SK-N-SH (cell line): Measurements from ENCODE around the gene VAMP2. TPM values are rescaled to one million over a fixed set of nuclear protein-coding genes. Genes with fewer than 3 reads are reported as not detected.

Experiments
- CTCF ChIA-PET: fragments of 300-600, 350-600 bp; formaldehyde crosslinking; extraction: SDS; loops from one replicate; lab custom pipeline; 2021; lab: Yijun Ruan, JAX
- POLR2A ChIA-PET: fragments of 350-600 bp; sonication (Branson Sonifier 250); formaldehyde crosslinking; extraction: SDS; loops from one replicate; lab custom pipeline; 2020; ENCODE audit warnings: antibody characterized with exemption, inconsistent platforms; lab: Yijun Ruan, JAX
- DNase-seq: peaks from one replicate; pipeline ENCODE4 v3.0.0; 2012
- H2AFZ ChIP-seq: fragments of 200-600 bp; sonication (generic); 2 replicates; pipeline ENCODE4 v1.8.1; 2016; ENCODE audit warnings: antibody characterized with exemption, mild to moderate bottlenecking, low read depth
- H3F3A ChIP-seq: fragments of 200-600 bp; sonication (generic); replicated peaks from 2 replicates; pipeline ENCODE3; 2016; ENCODE audit warnings: antibody characterized with exemption, mild to moderate bottlenecking; ENCODE audit not compliant: insufficient read depth
- H3K27ac ChIP-seq, 2 experiments: fragments of 200-500 bp in 1 of 2; fragments of 200-600 bp in 1 of 2; sonication (Bioruptor generic) in 1 of 2; sonication (generic), shearing (Covaris generic) in 1 of 2; 2 replicates each; pipeline versions ENCODE4 v1.5.1 to v1.6.1; 2014 to 2016; ENCODE audit warnings: low read depth in 2 of 2, inconsistent platforms in 1 of 2, low read length in 1 of 2, mild to moderate bottlenecking in 1 of 2, mixed read lengths in 1 of 2
- H3K27me3 ChIP-seq: fragments of 200-600 bp; sonication (generic), shearing (Covaris generic); 2 replicates; pipeline ENCODE4 v1.6.1; 2016; ENCODE audit warnings: mixed run types; ENCODE audit not compliant: insufficient read depth
- H3K36me3 ChIP-seq, 2 experiments: fragments of 200-500 bp in 1 of 2; fragments of 200-600 bp in 1 of 2; sonication (Bioruptor generic) in 1 of 2; sonication (generic) in 1 of 2; replicated peaks in 1 of 2; 2 replicates each; pipeline versions ENCODE3 to v1.5.1; 2014 to 2016; ENCODE audit warnings: low read length in 1 of 2, mild to moderate bottlenecking in 1 of 2; ENCODE audit not compliant: insufficient read depth in 2 of 2, control insufficient read depth in 1 of 2
- H3K4me1 ChIP-seq, 2 experiments: fragments of 200-500 bp in 1 of 2; fragments of 200-600 bp in 1 of 2; sonication (Bioruptor generic) in 1 of 2; sonication (generic), shearing (Covaris generic) in 1 of 2; 2 replicates each; pipeline versions ENCODE4 v1.5.1 to v1.6.1; 2014 to 2016; ENCODE audit warnings: low read depth in 1 of 2, low read length in 1 of 2, mixed run types in 1 of 2; ENCODE audit not compliant: insufficient read depth in 2 of 2, control insufficient read depth in 1 of 2
- H3K4me2 ChIP-seq: fragments of 200-600 bp; sonication (generic), shearing (Covaris generic); 2 replicates; pipeline ENCODE4 v1.6.1; 2017; ENCODE audit warnings: mixed run types
- H3K4me3 ChIP-seq, 2 experiments: fragments of 200-500 bp in 1 of 2; fragments of 200-600 bp in 1 of 2; sonication (Bioruptor generic) in 1 of 2; sonication (generic), shearing (Covaris generic) in 1 of 2; 2 replicates each; pipeline versions ENCODE4 v1.5.1 to v1.8.1; 2014 to 2016; ENCODE audit warnings: low read depth in 2 of 2, inconsistent platforms in 1 of 2, low read length in 1 of 2, mild to moderate bottlenecking in 1 of 2, mixed read lengths in 1 of 2, moderate library complexity in 1 of 2
- H3K79me2 ChIP-seq: fragments of 200-600 bp; sonication (generic); 2 replicates; pipeline ENCODE4 v1.8.1; 2017; ENCODE audit warnings: mild to moderate bottlenecking; ENCODE audit not compliant: insufficient read depth
- H3K9ac ChIP-seq: fragments of 200-600 bp; sonication (generic); 2 replicates; pipeline ENCODE4 v1.6.1; 2017; ENCODE audit warnings: mixed run types
- H3K9me2 ChIP-seq: fragments of 200-600 bp; sonication (generic); 2 replicates; pipeline ENCODE4 v1.6.1; 2017; ENCODE audit warnings: mixed run types
- H3K9me3 ChIP-seq: fragments of 200-600 bp; sonication (generic); 2 replicates; pipeline ENCODE4 v1.6.1; 2017; ENCODE audit warnings: mixed run types, mild to moderate bottlenecking, moderate library complexity
- H4K20me1 ChIP-seq: fragments of 200-600 bp; sonication (generic); 2 replicates; pipeline ENCODE4 v1.6.1; 2017; ENCODE audit warnings: mild to moderate bottlenecking, mixed run types; ENCODE audit not compliant: insufficient read depth
- ELF1 ChIP-seq: IDR thresholded peaks from 2 replicates; pipeline ENCODE4 v1.4.0; 2012
- EP300 ChIP-seq, 2 experiments: IDR thresholded peaks; 2 replicates each; pipeline versions ENCODE4 v1.4.0 to v1.6.1; 2012; ENCODE audit warnings: borderline replicate concordance in 1 of 2, low read depth in 1 of 2, low read length in 1 of 2
- FOXM1 ChIP-seq: IDR thresholded peaks from 2 replicates; pipeline ENCODE4 v1.4.0; 2012; ENCODE audit warnings: low read depth, mild to moderate bottlenecking
- JUND ChIP-seq: IDR thresholded peaks from 2 replicates; pipeline ENCODE4 v1.4.0; 2012
- NFIC ChIP-seq: IDR thresholded peaks from 2 replicates; pipeline ENCODE4 v1.4.0; 2012; ENCODE audit warnings: borderline replicate concordance
- RCOR1 ChIP-seq: fragments of 150-350 bp; IDR thresholded peaks from 2 replicates; pipeline ENCODE4 v1.6.1; 2017; ENCODE audit warnings: antibody characterized with exemption, low read length
- WGBS: methylation state at CpG from one replicate; pipeline ENCODE4 v1.1.6; 2017; ENCODE audit warnings: low lambda C conversion rate; 5-methylcytosine and 5-hydroxymethylcytosine counted together
- polyA plus RNA-seq, 3 experiments: library from polyadenylated mRNA; depleted of rRNA; stranded (reverse); fragments of >200 nt; gene quantifications; 2 replicates each; pipeline ENCODE4 v1.2.3, GENCODE V29; 2012
- TF ChIP-seq, protein P1 (sequence below): fragments of 150-350 bp; IDR thresholded peaks from 2 replicates; pipeline ENCODE4 v1.6.1; 2016; ENCODE audit warnings: mild to moderate bottlenecking, low read depth, low read length
- TF ChIP-seq, protein P2 (sequence below): IDR thresholded peaks from 2 replicates; pipeline ENCODE4 v1.4.0; 2012; ENCODE audit warnings: low read depth, borderline replicate concordance

Gene VAMP2
- polyA plus RNA-seq, 1 of the 3 experiments (the other 2 are of a cell fraction) = 42.0 TPM

DNA sequence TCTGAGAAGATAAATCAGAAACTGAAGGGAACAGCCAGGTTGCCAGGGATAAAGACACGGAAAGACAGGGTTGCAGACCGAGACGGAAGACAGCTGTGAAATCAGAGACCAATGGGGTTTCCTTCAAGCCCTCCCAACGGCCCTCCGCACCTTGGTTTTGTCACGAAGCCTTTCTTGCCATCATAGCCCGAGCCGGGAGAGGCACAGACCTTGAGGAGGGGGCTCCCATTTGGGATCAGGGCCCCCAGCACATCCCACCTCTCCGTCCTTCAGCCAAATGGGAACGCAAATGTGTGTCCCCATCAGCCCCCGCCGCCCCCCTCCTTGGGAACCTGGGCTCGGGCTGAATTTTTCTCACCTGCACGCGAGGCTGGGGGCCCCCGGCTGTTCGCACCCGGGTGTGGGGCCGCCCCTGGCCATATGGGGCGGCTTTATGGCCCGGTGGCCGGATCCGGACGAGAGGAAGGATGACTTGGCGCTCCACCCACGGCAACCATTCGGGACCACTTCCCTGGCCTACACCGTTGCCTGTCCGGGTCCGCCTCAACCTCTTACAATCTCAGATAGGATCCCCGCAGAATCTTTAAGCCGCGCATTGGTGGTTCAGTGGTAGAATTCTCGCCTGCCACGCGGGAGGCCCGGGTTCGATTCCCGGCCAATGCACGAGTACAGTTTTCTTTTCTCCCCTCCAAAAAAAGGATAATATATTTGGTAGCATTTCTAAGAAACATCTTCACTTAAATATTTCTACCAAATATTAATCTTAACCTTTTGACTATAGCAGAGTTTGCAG, 37.4 kb downstream of the VAMP2 start (continued):
- TF ChIP-seq, protein P1, sequence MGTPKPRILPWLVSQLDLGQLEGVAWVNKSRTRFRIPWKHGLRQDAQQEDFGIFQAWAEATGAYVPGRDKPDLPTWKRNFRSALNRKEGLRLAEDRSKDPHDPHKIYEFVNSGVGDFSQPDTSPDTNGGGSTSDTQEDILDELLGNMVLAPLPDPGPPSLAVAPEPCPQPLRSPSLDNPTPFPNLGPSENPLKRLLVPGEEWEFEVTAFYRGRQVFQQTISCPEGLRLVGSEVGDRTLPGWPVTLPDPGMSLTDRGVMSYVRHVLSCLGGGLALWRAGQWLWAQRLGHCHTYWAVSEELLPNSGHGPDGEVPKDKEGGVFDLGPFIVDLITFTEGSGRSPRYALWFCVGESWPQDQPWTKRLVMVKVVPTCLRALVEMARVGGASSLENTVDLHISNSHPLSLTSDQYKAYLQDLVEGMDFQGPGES = no peak
- TF ChIP-seq, protein P2, sequence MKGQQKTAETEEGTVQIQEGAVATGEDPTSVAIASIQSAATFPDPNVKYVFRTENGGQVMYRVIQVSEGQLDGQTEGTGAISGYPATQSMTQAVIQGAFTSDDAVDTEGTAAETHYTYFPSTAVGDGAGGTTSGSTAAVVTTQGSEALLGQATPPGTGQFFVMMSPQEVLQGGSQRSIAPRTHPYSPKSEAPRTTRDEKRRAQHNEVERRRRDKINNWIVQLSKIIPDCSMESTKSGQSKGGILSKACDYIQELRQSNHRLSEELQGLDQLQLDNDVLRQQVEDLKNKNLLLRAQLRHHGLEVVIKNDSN = no peak
- no peak for TF ChIP-seq RCOR1
- TF ChIP-seq, all 33 proteins: peak for 8

DNA sequence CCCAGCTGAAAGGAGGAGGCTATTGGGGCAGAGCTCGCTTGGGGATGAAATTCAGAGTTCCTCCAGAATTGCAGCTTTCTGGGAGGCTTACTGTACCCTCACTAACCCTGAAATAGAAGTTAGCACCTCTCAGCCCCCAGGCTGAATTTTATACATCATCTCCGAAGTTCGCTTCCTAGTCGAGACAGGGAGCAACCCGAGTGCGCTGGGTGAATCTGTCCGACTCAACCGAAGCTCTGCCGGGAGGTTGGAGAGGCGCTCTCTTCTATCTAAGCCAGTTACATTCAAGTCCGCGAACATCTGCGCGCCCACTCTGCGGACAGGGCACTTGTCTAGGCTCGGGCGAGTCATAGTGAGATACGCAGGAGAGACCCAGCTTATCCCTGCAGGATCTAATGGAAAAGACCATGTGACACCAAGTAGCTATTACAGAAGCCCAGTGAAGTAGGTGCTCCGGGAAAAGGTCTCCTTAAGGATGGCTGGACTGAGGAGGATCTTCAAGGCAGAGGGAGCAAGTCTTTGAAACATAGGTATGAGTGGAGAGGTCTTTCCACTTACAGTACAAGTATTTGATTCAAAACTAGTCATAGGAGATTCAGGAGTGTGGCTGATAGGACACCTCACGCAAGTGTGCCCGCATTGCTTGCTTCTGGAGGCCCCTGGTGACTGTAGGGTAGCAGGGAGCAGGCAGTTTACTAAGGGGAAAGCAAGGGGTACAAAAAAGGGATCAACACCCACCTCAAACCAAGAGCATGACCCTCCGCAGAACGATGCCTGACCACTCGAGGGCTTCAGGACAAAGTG, 38.2 kb downstream of the VAMP2 start:
- Histone ChIP-seq H3K4me1 (peaks cover 0 to 32% of the 10 kb centered on the region in 2 experiments; a peak in 2 of 4 replicates), H3K79me2 (no peaks in the 10 kb centered on the region), H3K27ac (no peak overlapping the region), H3K4me2 (peak overlapping the region; percentile 97), H4K20me1 (peaks cover 12% of the 10 kb centered on the region), H2AFZ (peak overlapping the region; percentile 78), H3K9me2 (no peaks in the 10 kb centered on the region), H3K9me3 (no peaks in the 10 kb centered on the region), H3K36me3 (no peaks in the 10 kb centered on the region), H3K4me3 (peak overlapping the region; percentile 53 to 81), H3F3A (peaks cover 37% of the 10 kb centered on the region), H3K27me3 (no peaks in the 10 kb centered on the region; the same call in 1 of the 2 replicates), H3K9ac (no peak overlapping the region)
- no peak for DNase-seq
- TF ChIP-seq ELF1 = no peak
- TF ChIP-seq, protein P1 = no peak
- TF ChIP-seq JUND = no peak
- TF ChIP-seq, protein P2 = 0 out of 2 replicates have a peak, but pooled peaks have one; percentile 24
- no peak for TF ChIP-seq EP300 (IDR thresholded peaks at IDR 0.05; ENCODE audit: borderline replicate concordance in 1 of 2, low read depth in 1 of 2, low read length in 1 of 2)
- TF ChIP-seq NFIC = no peak
- no peak for TF ChIP-seq FOXM1
- POLR2A ChIA-PET = interaction anchor here (1.4 kb wide), 2 partner anchors 49 to 68 kb away, joined by 3 to 9 read pairs; no protein-coding TSS in a partner anchor
- 11% methylated on average over 18 of the region's 24 CpGs for WGBS
- CTCF ChIA-PET = interaction anchor here (0.6 to 3.8 kb wide), 13 partner anchors 14 to 98 kb away, joined by 3 to 41 read pairs (median 5); partner anchors contain the start of gene PER1
